ENCODE results near the gene ZMYND8.
A peak's percentile ranks its signal among the peaks of the same experiment; 100 is the strongest.
"Not testable (repeated sequence)": the region's sequence is repeated elsewhere in the genome, so short reads cannot be mapped to it uniquely, and the experiment has no call there.

ZMYND8 gene

DNA sequence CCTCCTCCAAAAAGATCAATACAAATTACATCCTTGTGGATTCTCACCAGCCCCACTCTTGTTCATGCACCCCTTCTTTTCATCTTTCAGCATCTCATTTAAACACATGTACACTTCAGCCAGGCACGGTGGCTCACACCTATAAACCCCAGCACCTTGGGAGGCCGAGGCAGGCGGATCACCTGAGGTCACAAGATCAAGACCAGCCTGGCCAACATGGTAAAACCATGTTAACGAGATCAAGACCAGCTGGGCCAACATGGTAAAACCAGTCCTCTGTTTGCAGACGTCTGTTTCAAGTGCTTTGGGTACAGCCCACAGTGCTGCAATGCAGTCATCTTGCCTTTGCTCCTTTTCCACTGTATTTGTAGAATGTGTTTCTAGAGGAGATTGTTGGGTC lies 45.3 kb downstream of the ZMYND8 start:
- Histone ChIP-seq H3K36me3 (ENCODE audit: control insufficient read depth, insufficient read depth, low read length, severe bottlenecking) (peaks cover 36% of the 10 kb centered on the region), H3K9me3 (ENCODE audit: control insufficient read depth, low read length) (no peaks in the 10 kb centered on the region), H3K4me1 (ENCODE audit: control insufficient read depth, insufficient read depth, low read length) (peaks cover 50% of the 10 kb centered on the region), H3K27me3 (replicated peaks; ENCODE audit: control insufficient read depth, insufficient read depth, low read length) (no peaks in the 10 kb centered on the region), H3K4me3 (ENCODE audit: low read length) (no peak overlapping the region), H3K9ac (ENCODE audit: low read length) (no peak overlapping the region)
- no peak for DNase-seq (ENCODE audit: low read depth)

DNA sequence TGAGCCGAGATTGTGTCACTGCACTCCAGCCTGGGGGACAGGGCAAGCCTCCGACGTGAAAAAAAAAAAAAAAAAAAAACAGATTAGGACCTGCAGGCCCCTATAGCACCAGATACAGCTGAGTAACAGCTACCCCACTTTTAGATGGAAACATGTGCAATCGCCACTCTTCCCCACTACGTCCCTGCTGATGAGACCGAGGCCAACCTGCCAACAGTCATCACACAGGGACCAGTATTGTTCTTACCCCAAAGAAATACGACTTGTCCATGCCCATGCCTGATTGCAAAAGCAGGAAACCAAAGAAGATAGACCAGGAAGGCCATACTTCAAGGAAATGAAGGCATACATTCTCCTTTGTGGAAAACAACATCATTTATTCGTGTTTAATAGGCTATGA lies 45.8 kb downstream of the ZMYND8 start:
- Histone ChIP-seq H3K4me3 (ENCODE audit: low read length) (no peak overlapping the region), H3K9me3 (ENCODE audit: control insufficient read depth, low read length) (no peaks in the 10 kb centered on the region), H3K36me3 (ENCODE audit: control insufficient read depth, insufficient read depth, low read length, severe bottlenecking) (peaks cover 41% of the 10 kb centered on the region), H3K4me1 (ENCODE audit: control insufficient read depth, insufficient read depth, low read length) (peaks cover 45% of the 10 kb centered on the region), H3K9ac (ENCODE audit: low read length) (peak overlapping the region; percentile 82), H3K27me3 (replicated peaks; ENCODE audit: control insufficient read depth, insufficient read depth, low read length) (no peaks in the 10 kb centered on the region)
- DNase-seq (ENCODE audit: low read depth), result no peak

DNA sequence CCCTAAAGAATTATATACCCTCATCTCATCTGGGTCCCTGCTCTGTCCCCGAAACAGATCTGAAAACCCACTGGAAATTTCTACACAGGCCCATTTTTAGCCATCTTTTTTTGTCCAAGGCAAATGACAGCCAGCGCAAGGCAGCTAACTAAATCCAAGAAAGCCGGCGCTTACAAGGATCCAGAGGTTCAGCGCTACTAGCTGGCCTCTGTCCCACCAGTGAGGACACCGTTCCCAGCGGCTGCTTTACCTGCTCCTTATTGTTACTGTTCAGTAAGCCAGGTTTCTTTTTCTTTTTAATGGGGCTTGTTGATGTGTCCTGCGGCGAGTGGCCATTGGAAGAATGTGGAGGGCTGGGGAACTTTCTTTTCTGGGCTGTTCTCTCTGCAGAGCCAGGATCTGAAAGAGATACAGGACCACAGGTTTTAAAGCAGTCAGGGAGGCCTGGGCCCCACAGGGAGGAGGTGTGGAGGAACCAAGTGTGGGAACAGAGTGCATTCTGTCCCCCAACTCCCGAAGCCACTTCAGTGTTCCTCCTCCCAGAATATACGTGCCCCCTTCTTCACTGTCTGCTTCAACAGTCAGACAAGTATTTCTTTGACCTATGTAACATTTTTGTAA lies 46.6 kb downstream of the ZMYND8 start:
- Histone ChIP-seq H3K9me3 (ENCODE audit: control insufficient read depth, low read length) (no peaks in the 10 kb centered on the region), H3K27me3 (replicated peaks; ENCODE audit: control insufficient read depth, insufficient read depth, low read length) (no peaks in the 10 kb centered on the region), H3K9ac (ENCODE audit: low read length) (peak overlapping the region; percentile 82), H3K36me3 (ENCODE audit: control insufficient read depth, insufficient read depth, low read length, severe bottlenecking) (peaks cover 46% of the 10 kb centered on the region), H3K4me1 (ENCODE audit: control insufficient read depth, insufficient read depth, low read length) (peaks cover 37% of the 10 kb centered on the region), H3K4me3 (ENCODE audit: low read length) (no peak overlapping the region)
- DNase-seq (ENCODE audit: low read depth), result no peak

DNA sequence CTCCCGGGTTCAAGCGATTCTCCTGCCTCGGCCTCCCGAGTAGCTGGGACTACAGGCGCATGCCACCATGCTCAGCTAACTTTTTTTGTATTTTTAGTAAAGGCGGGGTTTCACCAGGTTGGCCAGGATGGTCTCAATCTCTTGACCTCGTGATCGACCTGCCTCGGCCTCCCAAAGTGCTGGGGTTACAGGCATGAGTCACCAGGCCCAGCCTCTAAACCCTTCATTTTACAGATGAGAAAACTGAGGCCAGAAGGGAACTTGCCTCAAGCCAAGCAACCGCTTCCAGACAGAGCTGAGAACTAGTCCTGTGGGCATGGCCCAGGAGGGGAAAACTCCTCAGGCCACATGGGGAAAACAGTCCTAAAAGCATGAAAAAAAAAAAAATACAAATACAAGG lies 47.1 kb downstream of the ZMYND8 start:
- H3K4me1 ChIP-seq (ENCODE audit: control insufficient read depth, insufficient read depth, low read length), result peaks cover 32% of the 10 kb centered on the region
- H3K27me3 ChIP-seq (replicated peaks; ENCODE audit: control insufficient read depth, insufficient read depth, low read length), result no peaks in the 10 kb centered on the region
- H3K9me3 ChIP-seq (ENCODE audit: control insufficient read depth, low read length), result no peaks in the 10 kb centered on the region
- no peak for DNase-seq (ENCODE audit: low read depth)
- H3K4me3 ChIP-seq (ENCODE audit: low read length), result no peak overlapping the region
- peak overlapping the region; percentile 82 for H3K9ac ChIP-seq (ENCODE audit: low read length)
- peaks cover 51% of the 10 kb centered on the region for H3K36me3 ChIP-seq (ENCODE audit: control insufficient read depth, insufficient read depth, low read length, severe bottlenecking)

DNA sequence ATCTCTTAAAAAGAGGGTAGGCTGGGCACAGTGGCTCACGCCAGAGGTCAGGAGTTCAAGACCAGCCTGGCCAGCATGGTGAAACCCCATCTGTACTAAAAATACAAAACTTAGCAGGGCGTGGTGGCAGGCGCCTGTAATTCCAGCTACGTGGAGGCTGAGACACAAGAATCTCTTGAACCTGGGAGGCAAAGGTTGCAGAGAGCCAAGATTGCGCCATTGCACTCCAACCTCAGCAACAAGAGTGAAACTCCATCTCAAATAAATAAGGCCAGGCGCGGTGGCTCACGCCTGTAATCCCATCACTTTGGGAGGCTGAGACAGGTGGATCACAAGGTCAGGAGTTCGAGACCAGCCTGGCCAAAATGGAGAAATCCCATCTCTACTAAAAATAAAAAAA lies 48.9 kb downstream of the ZMYND8 start:
- not testable (repeated sequence) for DNase-seq (ENCODE audit: low read depth); H3K27me3 ChIP-seq (replicated peaks; ENCODE audit: control insufficient read depth, insufficient read depth, low read length); H3K4me3 ChIP-seq (ENCODE audit: low read length); H3K9ac ChIP-seq (ENCODE audit: low read length); H3K9me3 ChIP-seq (ENCODE audit: control insufficient read depth, low read length)
- H3K4me1 ChIP-seq (ENCODE audit: control insufficient read depth, insufficient read depth, low read length), result peaks cover 32% of the 10 kb centered on the region
- peaks cover 65% of the 10 kb centered on the region for H3K36me3 ChIP-seq (ENCODE audit: control insufficient read depth, insufficient read depth, low read length, severe bottlenecking)

DNA sequence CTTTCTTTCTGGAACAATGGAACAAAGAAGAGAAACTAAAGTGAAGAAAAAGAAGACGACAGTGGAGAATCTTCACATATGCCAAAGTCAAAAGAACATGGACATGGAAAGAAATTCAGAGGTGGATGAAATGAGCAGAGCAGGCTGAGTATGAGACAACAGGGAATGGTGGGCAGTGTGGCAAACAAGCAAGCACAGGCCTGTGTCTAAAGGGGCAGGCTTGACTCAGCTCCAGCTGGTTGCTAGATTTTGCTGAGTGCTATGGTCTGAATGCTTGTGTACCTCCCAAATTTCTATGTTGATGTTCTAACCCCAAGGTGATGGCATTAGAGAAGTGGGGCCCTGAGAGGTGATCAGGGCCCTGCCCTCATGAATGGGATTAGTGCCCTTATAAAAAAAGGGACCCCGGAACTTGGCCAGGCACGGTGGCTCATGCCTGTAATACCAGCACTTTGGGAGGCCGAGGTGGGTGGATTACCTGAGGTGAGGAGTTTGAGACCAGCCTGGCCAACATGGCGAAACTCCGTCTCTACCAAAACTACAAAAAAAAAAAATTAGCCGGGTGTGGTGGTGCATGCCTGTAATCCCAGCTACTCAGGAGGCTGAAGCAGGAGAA lies 49.6 kb downstream of the ZMYND8 start:
- Histone ChIP-seq H3K27me3 (replicated peaks; ENCODE audit: control insufficient read depth, insufficient read depth, low read length) (no peaks in the 10 kb centered on the region), H3K9ac (ENCODE audit: low read length) (no peak overlapping the region), H3K36me3 (ENCODE audit: control insufficient read depth, insufficient read depth, low read length, severe bottlenecking) (peaks cover 66% of the 10 kb centered on the region), H3K4me3 (ENCODE audit: low read length) (no peak overlapping the region), H3K4me1 (ENCODE audit: control insufficient read depth, insufficient read depth, low read length) (peaks cover 28% of the 10 kb centered on the region), H3K9me3 (ENCODE audit: control insufficient read depth, low read length) (no peaks in the 10 kb centered on the region)
- DNase-seq (ENCODE audit: low read depth), result no peak

DNA sequence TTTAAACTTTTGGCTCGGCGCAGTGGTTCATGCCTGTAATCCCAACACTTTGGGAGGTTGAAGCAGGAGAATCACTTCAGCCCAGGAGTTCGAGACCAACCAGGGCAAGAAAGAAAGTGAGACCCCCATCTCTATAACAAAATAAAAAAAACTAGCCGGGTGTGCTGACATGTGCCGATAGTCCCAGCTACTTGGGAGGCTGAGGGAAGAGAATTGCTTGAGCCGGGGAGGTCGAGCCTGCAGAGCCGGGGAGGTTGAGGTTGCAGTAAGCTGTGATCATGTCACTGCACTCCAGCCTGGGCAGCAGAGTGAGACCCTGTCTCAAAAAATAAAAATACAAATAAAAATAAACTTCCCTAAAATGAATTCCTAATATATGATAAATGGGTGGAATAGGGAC lies 50.4 kb downstream of the ZMYND8 start:
- DNase-seq (ENCODE audit: low read depth), result no peak
- Histone ChIP-seq H3K9me3 (ENCODE audit: control insufficient read depth, low read length) (no peaks in the 10 kb centered on the region), H3K4me1 (ENCODE audit: control insufficient read depth, insufficient read depth, low read length) (peaks cover 26% of the 10 kb centered on the region), H3K4me3 (ENCODE audit: low read length) (no peak overlapping the region), H3K27me3 (replicated peaks; ENCODE audit: control insufficient read depth, insufficient read depth, low read length) (no peaks in the 10 kb centered on the region), H3K9ac (ENCODE audit: low read length) (no peak overlapping the region), H3K36me3 (ENCODE audit: control insufficient read depth, insufficient read depth, low read length, severe bottlenecking) (peaks cover 71% of the 10 kb centered on the region)

DNA sequence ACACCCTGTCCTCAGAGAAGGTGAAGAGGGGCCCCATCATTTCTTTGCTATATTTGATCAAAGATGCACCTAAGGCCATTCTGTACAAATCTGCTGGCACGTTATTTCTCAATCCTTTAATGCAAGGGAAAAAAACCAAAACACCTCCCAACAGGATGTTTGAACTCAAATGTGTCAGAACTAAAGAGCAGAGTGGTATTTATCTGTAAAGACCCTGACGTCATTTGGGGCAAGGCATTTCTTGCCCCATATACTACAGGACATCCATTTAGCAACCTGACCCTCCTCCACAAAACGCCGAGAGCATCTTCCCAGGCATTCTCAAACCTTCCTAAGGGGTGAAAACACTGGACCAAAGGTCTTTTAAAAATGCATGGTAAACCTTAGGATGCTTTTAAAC lies 50.8 kb downstream of the ZMYND8 start:
- Histone ChIP-seq H3K4me3 (ENCODE audit: low read length) (no peak overlapping the region), H3K36me3 (ENCODE audit: control insufficient read depth, insufficient read depth, low read length, severe bottlenecking) (peaks cover 69% of the 10 kb centered on the region), H3K9ac (ENCODE audit: low read length) (no peak overlapping the region), H3K4me1 (ENCODE audit: control insufficient read depth, insufficient read depth, low read length) (peaks cover 22% of the 10 kb centered on the region), H3K9me3 (ENCODE audit: control insufficient read depth, low read length) (no peaks in the 10 kb centered on the region), H3K27me3 (replicated peaks; ENCODE audit: control insufficient read depth, insufficient read depth, low read length) (no peaks in the 10 kb centered on the region)
- DNase-seq (ENCODE audit: low read depth), result no peak

DNA sequence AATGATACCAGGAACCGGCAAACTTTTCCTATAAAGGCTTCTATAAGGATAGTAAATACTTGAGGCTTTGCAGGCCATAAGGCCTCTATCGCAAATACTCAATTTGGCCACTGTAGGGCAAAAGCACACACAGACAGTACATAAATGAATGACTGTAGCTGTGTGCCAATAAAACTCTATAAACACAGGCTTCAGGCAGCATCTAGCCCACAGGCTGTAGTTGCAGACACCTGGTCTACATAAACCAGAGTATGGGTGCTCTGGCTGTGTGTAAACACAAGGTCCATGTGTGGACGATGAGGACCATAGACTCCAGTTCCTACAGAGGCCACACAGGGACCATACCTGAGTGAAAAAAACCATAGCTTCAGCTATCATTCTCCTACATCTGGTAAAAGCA lies 52.2 kb downstream of the ZMYND8 start:
- Histone ChIP-seq H3K27me3 (replicated peaks; ENCODE audit: control insufficient read depth, insufficient read depth, low read length) (no peaks in the 10 kb centered on the region), H3K9me3 (ENCODE audit: control insufficient read depth, low read length) (no peaks in the 10 kb centered on the region), H3K9ac (ENCODE audit: low read length) (peak overlapping the region; percentile 46), H3K4me1 (ENCODE audit: control insufficient read depth, insufficient read depth, low read length) (peaks cover 16% of the 10 kb centered on the region), H3K4me3 (ENCODE audit: low read length) (no peak overlapping the region), H3K36me3 (ENCODE audit: control insufficient read depth, insufficient read depth, low read length, severe bottlenecking) (peaks cover 66% of the 10 kb centered on the region)
- DNase-seq (ENCODE audit: low read depth), result no peak

DNA sequence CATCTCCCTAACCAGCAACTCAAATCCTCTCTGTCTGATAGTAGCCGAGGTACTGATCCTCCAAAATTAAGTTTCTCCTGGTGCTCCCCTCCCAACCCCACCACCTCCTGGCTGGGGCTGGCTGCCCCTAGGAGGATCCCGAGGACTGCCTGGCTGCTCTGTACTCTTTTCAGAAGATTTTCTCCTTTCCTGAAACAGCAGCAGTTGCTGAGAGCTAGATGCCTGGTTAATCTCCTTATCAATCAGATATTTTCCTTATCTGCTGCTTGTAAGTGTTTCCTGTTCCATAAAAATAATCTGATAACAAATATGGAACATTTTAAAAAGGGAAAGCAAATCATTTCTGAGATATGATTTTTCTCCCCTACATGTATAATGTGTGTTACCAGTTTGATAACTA lies 52.8 kb downstream of the ZMYND8 start:
- H3K36me3 ChIP-seq (ENCODE audit: control insufficient read depth, insufficient read depth, low read length, severe bottlenecking), result peaks cover 70% of the 10 kb centered on the region
- no peak for DNase-seq (ENCODE audit: low read depth)

DNA sequence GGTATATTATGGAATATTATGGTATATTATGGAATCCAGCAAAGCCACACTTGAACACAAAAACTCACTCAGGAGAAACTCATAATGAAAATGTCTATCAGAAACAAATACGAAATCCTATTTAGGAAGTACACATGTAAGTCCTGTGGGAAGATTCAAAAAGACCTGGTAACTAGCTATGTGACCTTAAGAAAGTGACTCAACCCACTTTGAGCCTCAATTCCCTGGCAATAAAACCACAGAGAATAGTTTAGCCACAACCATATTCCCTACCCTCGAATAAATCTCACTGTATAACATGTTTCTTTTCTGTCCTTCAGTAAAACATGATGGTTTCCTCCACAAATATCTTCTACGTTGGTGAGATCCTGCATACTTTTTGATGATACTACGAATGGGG lies 56.4 kb downstream of the ZMYND8 start:
- no peak for DNase-seq (ENCODE audit: low read depth)
- H3K27me3 ChIP-seq (replicated peaks; ENCODE audit: control insufficient read depth, insufficient read depth, low read length), result no peaks in the 10 kb centered on the region
- H3K4me1 ChIP-seq (ENCODE audit: control insufficient read depth, insufficient read depth, low read length), result peaks cover 7% of the 10 kb centered on the region
- no peak overlapping the region for H3K4me3 ChIP-seq (ENCODE audit: low read length)
- H3K36me3 ChIP-seq (ENCODE audit: control insufficient read depth, insufficient read depth, low read length, severe bottlenecking), result peaks cover 84% of the 10 kb centered on the region
- H3K9me3 ChIP-seq (ENCODE audit: control insufficient read depth, low read length), result no peaks in the 10 kb centered on the region
- no peak overlapping the region for H3K9ac ChIP-seq (ENCODE audit: low read length)

More for the DNA sequence above, 52.8 kb downstream of the ZMYND8 start:
- Histone ChIP-seq H3K9ac (ENCODE audit: low read length) (peak overlapping the region; percentile 46), H3K9me3 (ENCODE audit: control insufficient read depth, low read length) (no peaks in the 10 kb centered on the region), H3K4me1 (ENCODE audit: control insufficient read depth, insufficient read depth, low read length) (peaks cover 11% of the 10 kb centered on the region), H3K27me3 (replicated peaks; ENCODE audit: control insufficient read depth, insufficient read depth, low read length) (no peaks in the 10 kb centered on the region), H3K4me3 (ENCODE audit: low read length) (no peak overlapping the region)

DNA sequence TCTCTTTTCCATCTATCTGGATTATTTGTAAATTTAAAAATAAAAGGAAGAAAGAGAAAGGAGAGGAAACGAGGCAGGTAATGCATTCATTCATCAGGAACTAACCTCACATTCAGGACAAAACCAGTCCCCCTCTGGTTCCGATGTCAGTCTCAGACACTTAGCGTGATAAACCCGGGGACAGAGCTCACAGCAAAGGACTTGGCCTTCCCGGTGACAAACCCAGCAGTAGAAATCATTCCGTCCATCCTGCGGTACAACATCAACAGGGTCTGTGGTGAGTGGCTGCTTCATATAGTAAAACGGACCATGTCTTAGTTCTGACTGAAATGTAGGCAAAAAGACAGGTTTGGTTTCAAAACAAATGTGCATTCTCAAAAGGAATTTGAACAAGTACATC lies 57.9 kb downstream of the ZMYND8 start:
- Histone ChIP-seq H3K36me3 (ENCODE audit: control insufficient read depth, insufficient read depth, low read length, severe bottlenecking) (peaks cover 87% of the 10 kb centered on the region), H3K4me3 (ENCODE audit: low read length) (no peak overlapping the region), H3K9me3 (ENCODE audit: control insufficient read depth, low read length) (no peaks in the 10 kb centered on the region), H3K4me1 (ENCODE audit: control insufficient read depth, insufficient read depth, low read length) (peaks cover 7% of the 10 kb centered on the region), H3K9ac (ENCODE audit: low read length) (no peak overlapping the region), H3K27me3 (replicated peaks; ENCODE audit: control insufficient read depth, insufficient read depth, low read length) (no peaks in the 10 kb centered on the region)
- no peak for DNase-seq (ENCODE audit: low read depth)
